Endothelial cell (in vitro differentiated cells): Measurements from ENCODE around the gene WDR54. TPM values are rescaled to one million over a fixed set of nuclear protein-coding genes. Genes with fewer than 3 reads are reported as not detected.
A peak's percentile ranks its signal among the peaks of the same experiment; 100 is the strongest.

ENCODE experiments used
- DNase-seq: peaks from one replicate; pipeline ENCODE4 v3.0.0; 2021; ENCODE audit warnings: low spot score
- H3K27ac Mint-ChIP-seq: one replicate; pipeline ENCODE4 v1.8.0; 2021; ENCODE audit warnings: mixed read lengths, inconsistent platforms; ENCODE audit not compliant: unreplicated experiment
- H3K27me3 Mint-ChIP-seq: one replicate; pipeline ENCODE4 v1.8.0; 2021; ENCODE audit warnings: mild to moderate bottlenecking, moderate library complexity, mixed read lengths, inconsistent platforms; ENCODE audit not compliant: unreplicated experiment
- H3K36me3 Mint-ChIP-seq: one replicate; pipeline ENCODE4 v1.8.0; 2021; ENCODE audit warnings: mild to moderate bottlenecking, low read depth, mixed read lengths, inconsistent platforms; ENCODE audit not compliant: unreplicated experiment
- H3K4me1 Mint-ChIP-seq: one replicate; pipeline ENCODE4 v1.8.0; 2021; ENCODE audit warnings: mild to moderate bottlenecking, mixed read lengths, inconsistent platforms; ENCODE audit not compliant: unreplicated experiment
- H3K4me3 Mint-ChIP-seq: one replicate; pipeline ENCODE4 v1.8.0; 2021; ENCODE audit warnings: mild to moderate bottlenecking, mixed read lengths, inconsistent platforms; ENCODE audit not compliant: unreplicated experiment
- H3K9me3 Mint-ChIP-seq: one replicate; pipeline ENCODE4 v1.8.0; 2021; ENCODE audit warnings: mixed read lengths, inconsistent platforms; ENCODE audit not compliant: unreplicated experiment
- total RNA-seq: library from RNA; stranded (reverse); fragmentation: NEBNext Ultra II Directional; extraction: Animal tissue kit (Norgen Biotek cat#: 25700); gene quantifications from one replicate; pipeline ENCODE4 v1.2.1, GENCODE V29; 2021; ENCODE audit not compliant: unreplicated experiment
- TF ChIP-seq, protein P1 (sequence below): fragments of 200-600 bp; sonication (generic); IDR thresholded peaks from one replicate; pipeline ENCODE4 v1.5.0; 2021; ENCODE audit warnings: antibody characterized with exemption; ENCODE audit not compliant: unreplicated experiment

Gene WDR54
- total RNA-seq, 1 donor from 2014 or later = 34.1 TPM

- peaks cover 17% of the 10 kb centered on the region for H3K4me1 Mint-ChIP-seq
- peak overlapping the region; percentile 81 for H3K27ac Mint-ChIP-seq
- no peak for DNase-seq
- peaks cover 6% of the 10 kb centered on the region for H3K27me3 Mint-ChIP-seq
- no peaks in the 10 kb centered on the region for H3K9me3 Mint-ChIP-seq
- peak overlapping the region; percentile 76 for H3K4me3 Mint-ChIP-seq
- TF ChIP-seq, protein P1, sequence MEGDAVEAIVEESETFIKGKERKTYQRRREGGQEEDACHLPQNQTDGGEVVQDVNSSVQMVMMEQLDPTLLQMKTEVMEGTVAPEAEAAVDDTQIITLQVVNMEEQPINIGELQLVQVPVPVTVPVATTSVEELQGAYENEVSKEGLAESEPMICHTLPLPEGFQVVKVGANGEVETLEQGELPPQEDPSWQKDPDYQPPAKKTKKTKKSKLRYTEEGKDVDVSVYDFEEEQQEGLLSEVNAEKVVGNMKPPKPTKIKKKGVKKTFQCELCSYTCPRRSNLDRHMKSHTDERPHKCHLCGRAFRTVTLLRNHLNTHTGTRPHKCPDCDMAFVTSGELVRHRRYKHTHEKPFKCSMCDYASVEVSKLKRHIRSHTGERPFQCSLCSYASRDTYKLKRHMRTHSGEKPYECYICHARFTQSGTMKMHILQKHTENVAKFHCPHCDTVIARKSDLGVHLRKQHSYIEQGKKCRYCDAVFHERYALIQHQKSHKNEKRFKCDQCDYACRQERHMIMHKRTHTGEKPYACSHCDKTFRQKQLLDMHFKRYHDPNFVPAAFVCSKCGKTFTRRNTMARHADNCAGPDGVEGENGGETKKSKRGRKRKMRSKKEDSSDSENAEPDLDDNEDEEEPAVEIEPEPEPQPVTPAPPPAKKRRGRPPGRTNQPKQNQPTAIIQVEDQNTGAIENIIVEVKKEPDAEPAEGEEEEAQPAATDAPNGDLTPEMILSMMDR = no peak
- peaks cover 3% of the 10 kb centered on the region for H3K36me3 Mint-ChIP-seq
These were observed 8.4 kb upstream of the WDR54 start for GRCh38 chr2:74413001-74413698.

DNA sequence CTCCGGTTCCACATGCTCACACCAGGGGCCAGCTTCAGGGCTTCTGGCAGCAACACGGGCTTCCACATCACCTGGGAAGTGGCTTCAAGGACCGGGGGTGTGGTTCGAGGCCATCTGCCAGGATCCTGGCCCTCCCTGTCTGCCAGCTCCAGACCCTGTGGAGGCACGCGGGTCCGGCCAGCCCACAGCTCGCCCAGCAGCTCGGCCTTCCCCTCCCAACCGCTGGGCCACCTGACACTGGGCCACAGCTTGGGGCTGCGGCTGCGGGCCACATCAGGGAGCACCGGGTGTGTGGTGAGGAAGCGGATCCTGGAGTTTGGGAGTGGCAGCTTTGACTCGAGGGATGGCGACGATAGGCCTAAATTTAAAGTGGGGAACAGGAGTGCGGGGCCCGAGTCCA lies 7.1 kb upstream of the WDR54 start:
- no peak for DNase-seq
- H3K9me3 Mint-ChIP-seq = no peaks in the 10 kb centered on the region
- TF ChIP-seq, protein P1 = no peak
- H3K27ac Mint-ChIP-seq = peak overlapping the region; percentile 36
- no peak overlapping the region for H3K4me3 Mint-ChIP-seq
- H3K36me3 Mint-ChIP-seq = peaks cover 3% of the 10 kb centered on the region
- H3K4me1 Mint-ChIP-seq = peaks cover 17% of the 10 kb centered on the region
- H3K27me3 Mint-ChIP-seq = peaks cover 3% of the 10 kb centered on the region

DNA sequence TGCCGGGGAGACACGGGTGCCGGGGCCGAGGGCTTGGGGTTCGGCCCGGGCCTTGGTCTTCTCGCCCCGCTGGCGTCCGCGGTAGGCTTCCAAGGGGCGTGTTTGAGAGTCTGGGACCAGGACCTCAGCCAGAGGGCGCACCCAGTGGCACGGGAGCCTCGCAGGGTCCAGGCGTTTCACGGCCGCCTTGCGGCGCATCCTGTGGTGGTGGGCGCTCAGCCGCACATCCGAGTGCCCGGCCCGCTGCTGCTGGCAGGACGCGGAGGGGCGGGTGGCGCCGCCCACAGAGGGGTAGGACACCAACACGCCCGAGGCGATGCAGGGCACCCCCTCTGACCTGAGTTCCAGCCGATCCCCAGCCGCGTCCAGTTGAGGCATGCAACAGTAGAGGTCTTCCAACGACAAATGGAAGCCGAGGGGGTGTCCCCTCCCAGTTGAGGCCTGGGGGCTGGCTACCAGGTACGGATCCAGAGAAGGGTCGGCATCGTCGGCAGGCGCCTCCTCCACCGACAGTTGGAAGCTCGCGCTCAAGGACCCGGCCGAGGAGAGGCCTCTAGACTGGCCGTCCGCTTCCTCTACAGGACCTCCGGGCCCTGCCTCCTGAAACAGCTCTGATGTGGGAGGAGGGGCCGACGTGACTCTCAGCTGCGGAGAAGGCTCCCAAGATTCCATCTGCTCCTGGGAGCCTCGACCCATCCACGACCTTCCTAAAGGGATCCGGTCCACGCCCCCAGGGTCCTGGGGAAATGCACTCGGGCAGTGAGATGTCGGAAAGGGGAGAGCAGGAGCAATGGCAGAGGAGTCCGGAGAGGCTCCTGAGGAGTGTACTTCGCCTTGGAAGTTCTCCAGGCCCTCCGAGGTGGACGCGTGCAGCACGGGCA lies 6.4 kb upstream of the WDR54 start:
- TF ChIP-seq, protein P1 = no peak
- H3K27me3 Mint-ChIP-seq = peaks cover 3% of the 10 kb centered on the region
- H3K27ac Mint-ChIP-seq = no peak overlapping the region
- H3K4me1 Mint-ChIP-seq = peaks cover 17% of the 10 kb centered on the region
- peaks cover 3% of the 10 kb centered on the region for H3K36me3 Mint-ChIP-seq
- H3K9me3 Mint-ChIP-seq = no peaks in the 10 kb centered on the region
- no peak overlapping the region for H3K4me3 Mint-ChIP-seq
- peak; percentile 53 for DNase-seq

DNA sequence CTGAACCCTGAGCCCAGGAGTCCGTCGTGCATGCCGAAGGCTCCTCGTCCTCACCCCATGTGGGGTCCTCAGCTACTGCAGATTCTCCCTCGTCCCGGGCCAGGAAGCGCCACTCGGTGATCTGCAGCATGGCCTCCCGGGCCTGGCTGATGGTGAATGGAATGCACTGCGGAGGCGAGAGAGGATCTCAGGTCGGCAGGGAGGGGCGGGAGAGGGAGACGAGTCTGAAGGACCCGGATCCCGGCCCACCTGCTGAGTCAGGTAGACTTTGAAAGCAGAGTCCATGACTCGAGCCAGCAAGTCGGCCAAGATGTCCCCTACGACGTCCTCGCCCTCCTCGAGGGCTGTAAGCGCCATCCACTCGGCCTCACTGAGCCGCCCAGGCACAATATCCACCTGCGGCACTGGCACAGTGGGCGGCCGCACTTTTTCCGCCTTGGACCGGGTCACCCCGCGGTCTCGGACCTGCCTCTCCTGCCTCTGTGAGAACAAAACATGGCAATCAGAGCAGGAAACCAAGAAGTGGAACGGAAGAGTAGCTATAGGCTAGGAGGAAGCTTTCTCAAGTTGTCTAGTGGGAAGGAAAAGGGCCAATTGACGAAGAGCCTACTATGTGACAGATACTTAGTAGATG lies 5.7 kb upstream of the WDR54 start:
- H3K4me1 Mint-ChIP-seq = peaks cover 17% of the 10 kb centered on the region
- H3K27me3 Mint-ChIP-seq = peaks cover 3% of the 10 kb centered on the region
- no peak overlapping the region for H3K4me3 Mint-ChIP-seq

More for the DNA sequence above, 5.7 kb upstream of the WDR54 start:
- Mint-ChIP-seq H3K36me3 (peaks cover 3% of the 10 kb centered on the region), H3K9me3 (no peaks in the 10 kb centered on the region), H3K27ac (peak overlapping the region; percentile 27)
- TF ChIP-seq, protein P1 = no peak
- no peak for DNase-seq
